ENCODE results near the gene NDUFA12.

GRCh38 chr12:94987801-94988200 is 15.7 kb downstream of the NDUFA12 start:
- TF ChIP-seq CTCF (IDR thresholded peaks at IDR 0.05) (no peak), POLR2A (IDR thresholded peaks at IDR 0.05) (no peak), POLR2AphosphoS5 (IDR thresholded peaks at IDR 0.05) (no peak)
